Type B pancreatic cell (in vitro differentiated cells): ENCODE measurements around the gene SEC14L6. TPM values are rescaled to one million over a fixed set of nuclear protein-coding genes. Genes with fewer than 3 reads are reported as not detected.

Experiments
- DNase-seq: peaks from one replicate; pipeline ENCODE4 v3.0.0; 2021; ENCODE audit warnings: mixed read lengths; ENCODE audit not compliant: unreplicated experiment; ENCODE audit errors: extremely low spot score
- H3K27ac Mint-ChIP-seq: 2 replicates; pipeline ENCODE4 v1.8.0; 2021; ENCODE audit warnings: mild to moderate bottlenecking, mixed read lengths
- H3K27me3 Mint-ChIP-seq: 2 replicates; pipeline ENCODE4 v1.8.0; 2021; ENCODE audit warnings: mixed read lengths
- H3K36me3 Mint-ChIP-seq: 2 replicates; pipeline ENCODE4 v1.8.0; 2021; ENCODE audit warnings: mixed read lengths
- H3K4me1 Mint-ChIP-seq: one replicate; pipeline ENCODE4 v1.8.0; 2021; ENCODE audit warnings: mixed read lengths; ENCODE audit not compliant: unreplicated experiment
- H3K4me3 Mint-ChIP-seq: 2 replicates; pipeline ENCODE4 v1.8.0; 2021; ENCODE audit warnings: mild to moderate bottlenecking, mixed read lengths
- H3K9me3 Mint-ChIP-seq: 2 replicates; pipeline ENCODE4 v1.8.0; 2021; ENCODE audit warnings: mixed read lengths
- total RNA-seq: library from RNA; stranded (reverse); gene quantifications from 2 replicates; pipeline ENCODE4 v1.2.1, GENCODE V29; 2021; ENCODE audit warnings: low replicate concordance
- TF ChIP-seq, protein P1 (sequence below): fragments of 200-600 bp; sonication (generic); conservative IDR thresholded peaks from 2 replicates; pipeline ENCODE4 v1.5.0; 2021; ENCODE audit warnings: antibody characterized with exemption, mild to moderate bottlenecking

The SEC14L6 gene
- total RNA-seq, 1 donor from 2014 or later = 1.5 TPM

DNA sequence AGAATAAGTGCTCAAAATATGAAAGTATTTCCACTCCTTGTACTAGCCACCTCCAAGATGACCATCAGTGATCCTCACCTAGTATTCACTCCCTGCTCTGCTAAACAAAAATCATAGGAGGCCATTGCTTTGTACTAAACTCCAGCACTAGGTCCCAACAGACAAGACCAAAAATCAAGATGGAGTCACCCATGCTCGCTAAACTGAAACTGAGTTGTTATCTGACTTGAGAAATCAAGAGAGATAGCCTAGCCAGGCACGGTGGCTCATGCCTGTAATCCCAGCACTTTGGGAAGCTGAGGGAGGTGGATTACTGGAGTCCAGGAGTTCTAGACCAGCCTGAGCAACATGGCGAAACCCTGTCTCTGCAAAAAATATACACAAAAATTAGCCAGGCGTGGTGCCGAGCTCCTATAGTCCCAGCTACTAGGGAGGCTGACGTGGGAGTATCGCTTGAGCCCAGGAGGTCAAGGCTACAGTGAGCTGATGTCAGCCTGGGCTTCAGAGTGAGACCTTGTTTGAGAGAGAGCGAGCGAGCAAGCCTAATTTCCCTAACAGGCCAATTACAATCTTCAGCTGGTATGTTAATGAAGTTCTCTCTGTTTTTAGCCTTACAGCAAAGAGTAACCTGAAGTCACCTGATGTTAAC, 9.3 kb downstream of the SEC14L6 start:
- Mint-ChIP-seq H3K4me1 (no peaks in the 10 kb centered on the region), H3K27me3 (peaks cover 5% of the 10 kb centered on the region), H3K27ac (no peak overlapping the region), H3K4me3 (no peak overlapping the region), H3K9me3 (no peaks in the 10 kb centered on the region), H3K36me3 (peaks cover 4% of the 10 kb centered on the region)
- no peak for DNase-seq
- TF ChIP-seq, protein P1, sequence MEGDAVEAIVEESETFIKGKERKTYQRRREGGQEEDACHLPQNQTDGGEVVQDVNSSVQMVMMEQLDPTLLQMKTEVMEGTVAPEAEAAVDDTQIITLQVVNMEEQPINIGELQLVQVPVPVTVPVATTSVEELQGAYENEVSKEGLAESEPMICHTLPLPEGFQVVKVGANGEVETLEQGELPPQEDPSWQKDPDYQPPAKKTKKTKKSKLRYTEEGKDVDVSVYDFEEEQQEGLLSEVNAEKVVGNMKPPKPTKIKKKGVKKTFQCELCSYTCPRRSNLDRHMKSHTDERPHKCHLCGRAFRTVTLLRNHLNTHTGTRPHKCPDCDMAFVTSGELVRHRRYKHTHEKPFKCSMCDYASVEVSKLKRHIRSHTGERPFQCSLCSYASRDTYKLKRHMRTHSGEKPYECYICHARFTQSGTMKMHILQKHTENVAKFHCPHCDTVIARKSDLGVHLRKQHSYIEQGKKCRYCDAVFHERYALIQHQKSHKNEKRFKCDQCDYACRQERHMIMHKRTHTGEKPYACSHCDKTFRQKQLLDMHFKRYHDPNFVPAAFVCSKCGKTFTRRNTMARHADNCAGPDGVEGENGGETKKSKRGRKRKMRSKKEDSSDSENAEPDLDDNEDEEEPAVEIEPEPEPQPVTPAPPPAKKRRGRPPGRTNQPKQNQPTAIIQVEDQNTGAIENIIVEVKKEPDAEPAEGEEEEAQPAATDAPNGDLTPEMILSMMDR = no peak

DNA sequence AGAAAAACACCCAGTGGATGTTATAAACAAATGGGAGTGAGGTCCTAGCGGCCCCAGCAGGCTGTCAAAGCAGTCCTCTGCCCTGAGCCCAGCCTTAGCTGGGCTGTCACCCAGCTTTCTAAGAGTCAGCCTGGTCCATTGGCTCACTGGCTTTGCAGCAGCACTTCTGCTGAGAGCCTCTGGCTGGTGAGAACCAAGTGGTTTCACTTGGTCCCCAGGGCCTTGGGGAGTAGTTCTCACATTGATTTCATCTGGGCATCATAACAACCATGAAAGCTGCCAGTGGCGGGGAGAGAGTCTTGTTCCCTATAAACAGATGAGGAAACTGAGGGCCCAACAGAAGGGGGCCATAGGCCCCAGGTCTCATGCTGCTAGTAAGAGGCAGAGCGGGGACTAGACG, 11.4 kb downstream of the SEC14L6 start:
- Mint-ChIP-seq H3K27me3 (no peaks in the 10 kb centered on the region), H3K4me1 (no peaks in the 10 kb centered on the region), H3K36me3 (peaks cover 4% of the 10 kb centered on the region), H3K4me3 (no peak overlapping the region), H3K27ac (no peak overlapping the region), H3K9me3 (no peaks in the 10 kb centered on the region)
- DNase-seq = no peak
- TF ChIP-seq, protein P1 = no peak

DNA sequence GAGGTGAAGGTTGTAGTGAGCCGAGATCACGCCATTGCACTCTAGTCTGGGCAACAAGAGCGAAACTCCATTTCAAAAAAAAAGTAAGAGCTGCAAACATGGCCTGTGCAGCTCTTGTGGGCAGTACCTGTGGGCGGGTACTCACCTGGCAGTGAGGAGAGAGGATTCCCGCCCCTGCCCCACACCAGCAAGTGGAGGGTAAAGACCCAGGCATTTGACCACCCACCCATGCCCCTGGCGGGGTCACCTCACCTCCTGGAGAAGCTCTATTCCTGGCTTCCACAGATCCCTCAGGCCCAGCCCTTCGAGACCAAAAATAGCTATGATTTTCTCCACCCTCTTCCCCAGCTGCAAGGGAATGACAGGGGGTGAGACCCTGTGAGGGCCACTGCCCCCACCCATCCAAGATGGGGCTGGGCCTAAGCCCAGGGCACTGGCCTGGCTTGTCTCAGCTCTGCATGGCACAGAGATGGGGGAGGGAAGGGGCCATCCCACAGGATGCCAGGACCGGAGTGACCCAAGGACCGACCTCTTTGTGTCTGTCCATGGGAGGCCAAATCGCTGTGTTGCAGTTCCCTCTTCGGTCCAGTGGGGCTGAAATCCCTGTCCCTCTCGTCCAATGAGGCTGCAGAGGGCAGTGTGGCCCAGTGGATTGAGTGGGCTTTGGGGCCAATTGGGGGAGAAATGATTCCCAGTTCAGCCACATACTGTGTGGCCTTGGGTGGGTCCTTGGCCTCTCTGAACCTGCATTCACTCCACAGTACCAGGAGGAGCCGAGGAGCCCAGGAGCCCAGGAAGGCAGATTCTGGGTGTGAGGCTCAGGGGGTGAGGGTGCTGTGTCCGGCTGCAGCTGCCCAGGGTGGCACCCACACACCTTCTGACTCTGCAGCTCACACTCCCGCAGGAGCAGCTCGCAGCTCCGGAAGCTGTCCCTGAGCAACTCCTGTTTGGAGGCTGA, 14.6 kb downstream of the SEC14L6 start:
- H3K4me3 Mint-ChIP-seq = no peak overlapping the region
- TF ChIP-seq, protein P1 = no peak
- peaks cover 4% of the 10 kb centered on the region for H3K36me3 Mint-ChIP-seq
- DNase-seq = no peak
- H3K9me3 Mint-ChIP-seq = no peaks in the 10 kb centered on the region
- no peaks in the 10 kb centered on the region for H3K4me1 Mint-ChIP-seq
- H3K27ac Mint-ChIP-seq = no peak overlapping the region
- H3K27me3 Mint-ChIP-seq = no peaks in the 10 kb centered on the region

DNA sequence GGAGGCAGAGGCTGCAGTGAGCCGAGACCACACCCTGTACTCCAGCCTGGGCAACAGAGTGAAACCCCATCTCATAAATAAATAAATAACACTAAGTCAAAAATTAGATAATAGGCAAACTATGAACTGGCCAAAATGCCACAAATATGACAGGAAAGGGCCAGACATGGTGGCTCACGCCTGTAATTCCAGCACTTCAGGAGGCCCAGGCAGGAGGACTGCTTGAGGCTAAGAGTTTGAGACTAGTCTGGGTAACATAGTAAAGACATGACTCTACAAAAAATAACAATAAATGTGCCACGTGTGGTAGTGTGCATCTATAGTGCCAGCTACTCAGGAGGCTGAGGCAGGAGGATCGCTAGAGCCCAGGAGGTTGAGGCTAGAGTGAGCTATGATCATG, 19.9 kb downstream of the SEC14L6 start:
- no peak for DNase-seq
- Mint-ChIP-seq H3K27ac (no peak overlapping the region), H3K9me3 (no peaks in the 10 kb centered on the region), H3K4me1 (no peaks in the 10 kb centered on the region), H3K27me3 (no peaks in the 10 kb centered on the region), H3K4me3 (no peak overlapping the region), H3K36me3 (no peaks in the 10 kb centered on the region)
- TF ChIP-seq, protein P1 = no peak

DNA sequence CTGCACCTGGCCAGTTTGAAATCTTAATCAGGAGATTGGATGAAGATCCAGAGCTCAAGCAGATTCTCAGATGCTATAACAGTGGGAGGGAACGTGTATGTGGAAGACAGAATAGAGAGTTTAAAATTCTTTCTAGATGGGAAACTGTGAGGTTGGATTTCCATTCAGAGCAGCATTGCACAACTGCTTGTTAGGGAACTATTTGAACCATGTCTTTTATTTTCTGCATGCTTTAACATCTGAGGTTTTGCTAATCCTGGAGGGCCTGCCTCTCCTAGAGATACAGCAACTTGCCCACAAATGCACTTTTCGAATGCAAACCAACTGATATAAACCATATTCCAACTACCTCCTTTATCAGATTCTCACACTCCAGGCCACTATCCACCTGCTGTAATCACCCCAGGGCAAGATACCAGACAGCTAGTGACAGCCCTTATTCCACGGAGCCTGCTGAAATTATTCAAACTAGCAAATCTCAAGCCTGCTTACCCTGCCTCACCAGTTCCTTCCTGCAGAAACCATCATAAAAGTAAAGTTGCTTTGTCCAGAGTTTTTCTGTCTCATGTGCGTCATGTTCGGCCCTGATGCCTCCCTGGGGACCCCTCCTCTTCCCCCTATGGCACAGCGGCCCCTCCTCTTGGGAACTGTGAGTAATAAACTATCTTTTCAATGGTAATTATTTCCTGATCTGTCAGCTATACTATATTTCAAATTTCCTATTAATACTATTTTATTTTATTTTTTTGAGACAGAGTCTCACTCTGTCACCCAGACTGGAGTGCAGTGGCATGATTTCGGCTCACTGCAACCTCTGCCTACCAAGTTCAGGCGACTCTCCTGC, 22.7 kb downstream of the SEC14L6 start:
- no peak overlapping the region for H3K27ac Mint-ChIP-seq
- TF ChIP-seq, protein P1 = no peak

More for the DNA sequence above, 22.7 kb downstream of the SEC14L6 start:
- Mint-ChIP-seq H3K36me3 (no peaks in the 10 kb centered on the region), H3K4me3 (no peak overlapping the region), H3K9me3 (no peaks in the 10 kb centered on the region), H3K27me3 (peaks cover 4% of the 10 kb centered on the region), H3K4me1 (no peaks in the 10 kb centered on the region)
- DNase-seq = no peak
